GM23248 (cell line): ENCODE results near the gene INSRR. TPM values are rescaled to one million over a fixed set of nuclear protein-coding genes. Genes with fewer than 3 reads are reported as not detected.

ENCODE experiments used
- DNase-seq: peaks from one replicate; pipeline ENCODE4 v3.0.0-alpha.2; 2015
- H2AFZ ChIP-seq: fragments of 200-600 bp; sonication (generic); 2 replicates; pipeline ENCODE4 v1.6.1; 2016; ENCODE audit warnings: antibody characterized with exemption
- H3F3A ChIP-seq: fragments of 200-600 bp; sonication (generic); 2 replicates; pipeline ENCODE4 v1.6.1; 2016; ENCODE audit warnings: mild to moderate bottlenecking, antibody characterized with exemption, mixed run types; ENCODE audit not compliant: insufficient read depth
- H3K27ac ChIP-seq: fragments of 200-600 bp; sonication (generic); 2 replicates; pipeline ENCODE4 v1.5.1; 2016; ENCODE audit warnings: mild to moderate bottlenecking
- H3K27me3 ChIP-seq: fragments of 200-600 bp; sonication (generic); replicated peaks from 2 replicates; pipeline ENCODE4 v1.6.1; 2016; ENCODE audit warnings: mild to moderate bottlenecking; ENCODE audit not compliant: insufficient read depth
- H3K36me3 ChIP-seq: fragments of 200-600 bp; sonication (generic); 2 replicates; pipeline ENCODE4 v1.6.1; 2016; ENCODE audit warnings: low read depth, mild to moderate bottlenecking
- H3K4me1 ChIP-seq: fragments of 200-600 bp; sonication (generic); 2 replicates; pipeline ENCODE4 v1.6.1; 2016; ENCODE audit warnings: mild to moderate bottlenecking; ENCODE audit not compliant: insufficient read depth
- H3K4me2 ChIP-seq: fragments of 200-600 bp; sonication (generic); one replicate; pipeline ENCODE4 v1.6.1; 2016; ENCODE audit warnings: mild to moderate bottlenecking; ENCODE audit not compliant: unreplicated experiment
- H3K4me3 ChIP-seq: fragments of 200-600 bp; sonication (generic); 2 replicates; pipeline ENCODE4 v1.5.1; 2016; ENCODE audit warnings: mild to moderate bottlenecking
- H3K79me2 ChIP-seq: fragments of 200-600 bp; sonication (generic); 2 replicates; pipeline ENCODE4 v1.6.1; 2016; ENCODE audit warnings: mild to moderate bottlenecking; ENCODE audit not compliant: insufficient read depth
- H3K9ac ChIP-seq: fragments of 200-600 bp; sonication (generic); 2 replicates; pipeline ENCODE4 v1.6.1; 2016; ENCODE audit warnings: mild to moderate bottlenecking
- H3K9me2 ChIP-seq: fragments of 200-600 bp; sonication (generic); 2 replicates; pipeline ENCODE4 v1.6.1; 2016; ENCODE audit warnings: mixed run types, mild to moderate bottlenecking, moderate library complexity; ENCODE audit not compliant: insufficient read depth
- H3K9me3 ChIP-seq: fragments of 200-600 bp; sonication (generic); one replicate; pipeline ENCODE4 v1.6.1; 2017; ENCODE audit warnings: low read depth
- H4K20me1 ChIP-seq: fragments of 200-600 bp; sonication (generic); 2 replicates; pipeline ENCODE4 v1.6.0; 2016; ENCODE audit not compliant: insufficient read depth
- EZH2 ChIP-seq: fragments of 200-600 bp; sonication (generic); IDR thresholded peaks from 2 replicates; pipeline ENCODE4 v1.6.1; 2018; ENCODE audit warnings: antibody characterized with exemption, mild to moderate bottlenecking; ENCODE audit not compliant: insufficient read depth, poor library complexity, severe bottlenecking
- EZH2phosphoT487 ChIP-seq: fragments of 200-600 bp; sonication (generic); IDR thresholded peaks from 2 replicates; pipeline ENCODE4 v1.6.1; 2018; ENCODE audit warnings: antibody characterized with exemption, moderate library complexity, mild to moderate bottlenecking, low read depth; ENCODE audit not compliant: insufficient read depth
- WGBS, 2 experiments: methylation state at CpG; one replicate each; pipeline ENCODE4 v1.1.6; 2015 to 2017; ENCODE audit warnings: low lambda C conversion rate in 2 of 2, low coverage in 1 of 2; ENCODE audit errors: missing lambda C conversion rate in 2 of 2; 5-methylcytosine and 5-hydroxymethylcytosine counted together
- in situ Hi-C: fragments of 300-500 bp; cut with MboI; formaldehyde crosslinking; loops from 2 replicates; pipeline ENCODE4 v1.15.0; 2020
- polyA plus RNA-seq: library from polyadenylated mRNA; unstranded; fragments of >200 nt; fragmentation: Nextera tagmentation; extraction: Ambion mirVana; gene quantifications from 2 replicates; pipeline ENCODE4 v1.2.1, GENCODE V29; 2016
- total RNA-seq: library from RNA; depleted of rRNA; stranded (reverse); fragments of >200 nt; shearing (Covaris generic); gene quantifications from 2 replicates; pipeline ENCODE4 v1.2.3, GENCODE V29; 2014

Gene INSRR
- total and polyA plus RNA-seq, 2 experiments from 2014 or later, result 0.09 TPM; not detected in 1

GRCh38 chr1:156814571-156815260 is 44.2 kb downstream of the INSRR start:
- Histone ChIP-seq H3K9me2 (no peaks in the 10 kb centered on the region), H3K27ac (peak overlapping the region; percentile 44), H3F3A (no peaks in the 10 kb centered on the region; the same call in 1 of the 2 replicates), H3K27me3 (no peaks in the 10 kb centered on the region), H3K79me2 (no peaks in the 10 kb centered on the region), H3K36me3 (no peaks in the 10 kb centered on the region), H2AFZ (peak overlapping the region; percentile 80; the same call in 1 of the 2 replicates), H3K4me3 (no peak overlapping the region), H3K9ac (0 out of 2 replicates have a peak overlapping the region, but pooled peaks have one; percentile 33), H3K4me2 (peak overlapping the region; percentile 23), H3K9me3 (no peaks in the 10 kb centered on the region), H4K20me1 (no peaks in the 10 kb centered on the region), H3K4me1 (peaks cover 33% of the 10 kb centered on the region)
- in situ Hi-C loops, result no loop called here
- peak; percentile 36 for DNase-seq
- WGBS, 2 experiments, result 55 to 71% methylated on average over 7 of the region's 7 CpGs
- TF ChIP-seq EZH2 (no peak), EZH2phosphoT487 (no peak)

DNA sequence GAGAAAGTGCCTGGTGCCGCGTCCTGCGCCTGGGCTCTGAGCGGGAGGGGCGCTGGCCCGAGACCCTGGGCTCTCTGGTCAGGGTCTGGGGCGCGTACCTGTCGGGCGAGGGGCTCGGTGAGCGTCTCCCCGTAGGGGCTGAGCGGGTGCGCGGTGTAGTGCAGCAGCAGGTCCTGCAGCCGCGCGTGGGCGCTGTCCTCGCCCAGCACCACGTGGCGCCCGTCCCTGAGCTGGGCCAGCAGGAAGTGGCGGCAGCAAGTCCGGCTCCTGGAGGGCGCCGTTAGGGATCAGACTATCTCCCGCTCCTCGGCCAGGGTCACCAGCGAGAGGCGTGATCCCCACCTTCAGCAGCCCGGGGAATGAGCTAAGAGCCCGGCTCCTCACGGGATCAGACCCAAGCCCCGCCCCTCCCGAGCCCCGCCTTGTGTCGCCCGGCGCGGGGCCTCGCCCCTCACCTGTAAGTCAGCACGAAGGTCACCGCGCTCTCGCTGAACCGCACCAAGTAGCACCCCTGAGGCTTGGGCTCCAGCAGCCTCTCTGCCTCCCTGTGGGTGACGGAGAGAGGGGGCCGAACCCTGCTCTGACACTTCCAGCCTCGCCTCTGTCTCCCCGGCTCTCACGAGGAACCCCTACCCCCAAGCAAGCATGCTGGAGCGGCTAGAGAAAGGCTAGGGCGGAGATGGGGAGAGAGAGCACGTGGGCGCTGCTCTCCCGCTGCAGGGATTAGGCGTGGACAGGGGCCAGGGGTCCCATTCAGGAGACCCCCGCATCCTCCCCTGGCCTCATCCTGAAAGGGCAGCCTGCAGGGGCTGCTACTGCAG is 45.0 kb downstream of the INSRR start:
- peak; percentile 82 for DNase-seq
- Histone ChIP-seq H3K27ac (no peak overlapping the region), H3K4me1 (peaks cover 33% of the 10 kb centered on the region), H3K27me3 (no peaks in the 10 kb centered on the region), H2AFZ (peak overlapping the region; percentile 80), H3K9me2 (no peaks in the 10 kb centered on the region), H3K36me3 (no peaks in the 10 kb centered on the region), H3K9ac (peak overlapping the region; percentile 57), H3K9me3 (no peaks in the 10 kb centered on the region), H3K4me2 (peak overlapping the region; percentile 72), H3K4me3 (peak overlapping the region; percentile 55), H3F3A (no peaks in the 10 kb centered on the region; the same call in 1 of the 2 replicates), H3K79me2 (no peaks in the 10 kb centered on the region), H4K20me1 (no peaks in the 10 kb centered on the region)
- in situ Hi-C loops, result no loop called here
- WGBS, 2 experiments, result 14% methylated on average over 57 to 59 of the region's 60 CpGs
- no peak for TF ChIP-seq EZH2phosphoT487

DNA sequence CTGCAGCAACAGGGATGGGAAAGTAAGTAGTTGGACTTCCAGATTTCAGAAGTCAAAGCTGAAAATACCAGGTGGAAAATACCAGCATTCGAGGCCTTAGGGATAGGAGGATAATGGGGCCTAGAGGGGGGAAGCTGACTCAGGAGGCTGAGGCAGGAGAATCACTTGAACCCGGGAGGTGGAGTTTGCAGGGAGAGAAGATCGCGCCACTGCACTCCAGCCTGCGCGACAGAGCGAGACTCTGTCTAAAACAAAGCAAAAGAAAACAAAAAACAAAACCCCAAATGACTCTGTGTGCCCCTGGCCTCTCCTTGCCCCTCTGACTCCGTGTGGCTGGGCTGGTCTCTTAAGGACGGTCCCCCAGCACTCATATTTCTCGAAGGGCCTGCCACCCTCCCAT is 45.6 kb downstream of the INSRR start:
- Histone ChIP-seq H3F3A (no peaks in the 10 kb centered on the region; the same call in 1 of the 2 replicates), H3K27ac (no peak overlapping the region), H3K36me3 (no peaks in the 10 kb centered on the region), H3K79me2 (no peaks in the 10 kb centered on the region), H3K4me1 (peaks cover 33% of the 10 kb centered on the region), H3K9me2 (no peaks in the 10 kb centered on the region), H3K4me2 (peak overlapping the region; percentile 72), H3K9ac (peak overlapping the region; percentile 57), H3K27me3 (no peaks in the 10 kb centered on the region), H3K4me3 (peak overlapping the region; percentile 55), H2AFZ (peak overlapping the region; percentile 80), H3K9me3 (no peaks in the 10 kb centered on the region), H4K20me1 (no peaks in the 10 kb centered on the region)
- 67 to 69% methylated on average over 10 of the region's 10 CpGs for WGBS, 2 experiments
- in situ Hi-C loops, result no loop called here
- no peak for TF ChIP-seq EZH2
- no peak for TF ChIP-seq EZH2phosphoT487
- DNase-seq, result no peak

GRCh38 chr1:156812293-156812990 is 46.5 kb downstream of the INSRR start:
- H3K4me1 ChIP-seq, result peaks cover 33% of the 10 kb centered on the region
- H3K9ac ChIP-seq, result no peak overlapping the region
- H3K9me3 ChIP-seq, result no peaks in the 10 kb centered on the region
- no peak overlapping the region for H3K4me3 ChIP-seq
- H3K4me2 ChIP-seq, result no peak overlapping the region
- in situ Hi-C loops, result no loop called here
- H4K20me1 ChIP-seq, result no peaks in the 10 kb centered on the region
- peak; percentile 50 for DNase-seq
- 95 to 99% methylated on average over 10 of the region's 10 CpGs for WGBS, 2 experiments
- no peaks in the 10 kb centered on the region for H3K9me2 ChIP-seq
- no peaks in the 10 kb centered on the region; the same call in 1 of the 2 replicates for H3F3A ChIP-seq
- H3K79me2 ChIP-seq, result no peaks in the 10 kb centered on the region
- no peak overlapping the region for H2AFZ ChIP-seq
- H3K27ac ChIP-seq, result no peak overlapping the region
- TF ChIP-seq EZH2phosphoT487 (no peak), EZH2 (no peak)
- H3K27me3 ChIP-seq, result no peaks in the 10 kb centered on the region
- no peaks in the 10 kb centered on the region for H3K36me3 ChIP-seq
